Endodermal cell (in vitro differentiated cells): ENCODE measurements around the gene DOCK4. TPM values are rescaled to one million over a fixed set of nuclear protein-coding genes. Genes with fewer than 3 reads are reported as not detected.

Source experiments
- DNase-seq: peaks from one replicate; pipeline ENCODE4 v3.0.0-alpha.2; 2017
- H3K27ac ChIP-seq: 2 replicates; pipeline ENCODE4 v1.5.1; 2013; ENCODE audit warnings: mild to moderate bottlenecking, low read depth, low read length, moderate library complexity
- H3K27me3 ChIP-seq: 2 replicates; pipeline ENCODE4 v1.6.1; 2013; ENCODE audit warnings: mild to moderate bottlenecking, low read length, moderate library complexity; ENCODE audit not compliant: insufficient read depth, control insufficient read depth, poor library complexity, severe bottlenecking
- H3K36me3 ChIP-seq: 2 replicates; pipeline ENCODE4 v1.7.0; 2013; ENCODE audit warnings: mild to moderate bottlenecking, low read length, moderate library complexity; ENCODE audit not compliant: control insufficient read depth, insufficient read depth
- H3K4me1 ChIP-seq: one replicate; pipeline ENCODE4 v1.7.0; 2013; ENCODE audit warnings: low read length; ENCODE audit not compliant: control insufficient read depth, insufficient read depth
- H3K4me3 ChIP-seq: 2 replicates; pipeline ENCODE4 v1.5.1; 2013; ENCODE audit warnings: mild to moderate bottlenecking, low read length, moderate library complexity
- H3K9ac ChIP-seq: 2 replicates; pipeline ENCODE4 v1.6.1; 2013; ENCODE audit warnings: mild to moderate bottlenecking, low read length, moderate library complexity; ENCODE audit not compliant: poor library complexity, severe bottlenecking; ENCODE audit errors: extremely low read depth
- H3K9me3 ChIP-seq: 2 replicates; pipeline ENCODE4 v1.6.1; 2013; ENCODE audit warnings: mild to moderate bottlenecking, low read length, moderate library complexity; ENCODE audit not compliant: control insufficient read depth
- H3K27ac Mint-ChIP-seq: 2 replicates; pipeline ENCODE4 v1.8.0; 2020; ENCODE audit warnings: mixed read lengths
- H3K27me3 Mint-ChIP-seq: 2 replicates; pipeline ENCODE4 v1.8.0; 2021; ENCODE audit warnings: mild to moderate bottlenecking, mixed read lengths; ENCODE audit not compliant: insufficient read depth
- H3K36me3 Mint-ChIP-seq: 2 replicates; pipeline ENCODE4 v1.8.0; 2020; ENCODE audit warnings: low read depth, mixed read lengths
- H3K4me1 Mint-ChIP-seq: 2 replicates; pipeline ENCODE4 v1.8.0; 2020; ENCODE audit warnings: mixed read lengths
- H3K4me3 Mint-ChIP-seq: 2 replicates; pipeline ENCODE4 v1.8.0; 2020; ENCODE audit warnings: mild to moderate bottlenecking, moderate library complexity, mixed read lengths
- H3K9me3 Mint-ChIP-seq: 2 replicates; pipeline ENCODE4 v1.8.0; 2020; ENCODE audit warnings: mild to moderate bottlenecking, mixed read lengths
- CTCF ChIP-seq: fragments of 200-600 bp; sonication (generic); conservative IDR thresholded peaks from 2 replicates; pipeline ENCODE4 v1.5.0; 2021; ENCODE audit warnings: antibody characterized with exemption, mild to moderate bottlenecking
- WGBS, 2 experiments: methylation state at CpG; one replicate each; pipeline versions ENCODE4 v1.1.5 to v1.1.7; 2013; ENCODE audit warnings: missing lambda C conversion rate in 2 of 2, mixed read lengths in 1 of 2; ENCODE audit not compliant: insufficient coverage in 1 of 2, insufficient read length in 1 of 2; 5-methylcytosine and 5-hydroxymethylcytosine counted together
- total RNA-seq, 2 donors: library from RNA; stranded (reverse); fragmentation: NEBNext Ultra II Directional in 1 of 2; extraction: Animal tissue kit (Norgen Biotek cat#: 25700) in 1 of 2; gene quantifications; 2 replicates in 1 of 2; 3 replicates in 1 of 2; pipeline ENCODE4 v1.2.1, GENCODE V29; 2021

DOCK4 gene
- total RNA-seq, 2 donors from 2014 or later, result 11.2 to 15.3 TPM

GRCh38 chr7:111813306-111813705 is 392.9 kb downstream of the DOCK4 start:
- no peak for DNase-seq
- H3K27ac ChIP-seq, result no peak overlapping the region
- Mint-ChIP-seq H3K27ac (no peak overlapping the region), H3K36me3 (no peaks in the 10 kb centered on the region), H3K4me1 (no peaks in the 10 kb centered on the region), H3K4me3 (no peak overlapping the region), H3K9me3 (no peaks in the 10 kb centered on the region), H3K27me3 (no peaks in the 10 kb centered on the region)
- H3K9me3 ChIP-seq, result no peaks in the 10 kb centered on the region
- WGBS, 2 experiments, result 91 to 92% methylated on average over 3 to 4 of the region's 4 CpGs
- no peaks in the 10 kb centered on the region for H3K36me3 ChIP-seq
- H3K4me1 ChIP-seq, result no peaks in the 10 kb centered on the region
- H3K9ac ChIP-seq, result no peak overlapping the region
- H3K4me3 ChIP-seq, result no peak overlapping the region
- no peaks in the 10 kb centered on the region for H3K27me3 ChIP-seq
- TF ChIP-seq CTCF, result no peak

- no peak for DNase-seq
- Mint-ChIP-seq H3K9me3 (peaks cover 13% of the 10 kb centered on the region), H3K4me3 (no peak overlapping the region), H3K4me1 (no peaks in the 10 kb centered on the region), H3K27ac (no peak overlapping the region), H3K36me3 (peaks cover 12% of the 10 kb centered on the region), H3K27me3 (no peaks in the 10 kb centered on the region)
- Histone ChIP-seq H3K4me1 (no peaks in the 10 kb centered on the region), H3K36me3 (no peaks in the 10 kb centered on the region), H3K9me3 (peaks cover 3% of the 10 kb centered on the region), H3K27ac (no peak overlapping the region), H3K9ac (no peak overlapping the region), H3K27me3 (no peaks in the 10 kb centered on the region), H3K4me3 (no peak overlapping the region)
- whole genome bisulfite sequencing, 2 experiments, result 90 to 96% methylated on average over 4 of the region's 4 CpGs
- no peak for TF ChIP-seq CTCF
These were observed 400.0 kb downstream of the DOCK4 start for GRCh38 chr7:111806232-111806631.

GRCh38 chr7:111803015-111803758 is 403.0 kb downstream of the DOCK4 start:
- Histone ChIP-seq H3K27ac (no peak overlapping the region), H3K4me1 (no peaks in the 10 kb centered on the region)
- 89 to 100% methylated on average over 2 to 3 of the region's 3 CpGs for WGBS, 2 experiments

More at GRCh38 chr7:111803015-111803758, 403.0 kb downstream of the DOCK4 start:
- Mint-ChIP-seq H3K27ac (no peak overlapping the region), H3K4me3 (no peak overlapping the region), H3K9me3 (peaks cover 35% of the 10 kb centered on the region), H3K27me3 (no peaks in the 10 kb centered on the region), H3K36me3 (peaks cover 28% of the 10 kb centered on the region), H3K4me1 (no peaks in the 10 kb centered on the region)
- Histone ChIP-seq H3K9ac (no peak overlapping the region), H3K4me3 (no peak overlapping the region), H3K9me3 (peaks cover 23% of the 10 kb centered on the region), H3K27me3 (no peaks in the 10 kb centered on the region), H3K36me3 (no peaks in the 10 kb centered on the region)
- DNase-seq, result no peak
- TF ChIP-seq CTCF, result no peak
